GM21717 (cell line): Measurements from ENCODE around the gene ABCC4.

Source experiments
- ATAC-seq: cut with Tn5 transposase; IDR thresholded peaks from one replicate; pipeline ENCODE4 v1.9.1; 2021; ENCODE audit warnings: mild to moderate bottlenecking, moderate library complexity; ENCODE audit not compliant: unreplicated experiment

ABCC4 gene

GRCh38 chr13:95234242-95234641 is 67.0 kb downstream of the ABCC4 start:
- peak; percentile 81 for ATAC-seq

DNA sequence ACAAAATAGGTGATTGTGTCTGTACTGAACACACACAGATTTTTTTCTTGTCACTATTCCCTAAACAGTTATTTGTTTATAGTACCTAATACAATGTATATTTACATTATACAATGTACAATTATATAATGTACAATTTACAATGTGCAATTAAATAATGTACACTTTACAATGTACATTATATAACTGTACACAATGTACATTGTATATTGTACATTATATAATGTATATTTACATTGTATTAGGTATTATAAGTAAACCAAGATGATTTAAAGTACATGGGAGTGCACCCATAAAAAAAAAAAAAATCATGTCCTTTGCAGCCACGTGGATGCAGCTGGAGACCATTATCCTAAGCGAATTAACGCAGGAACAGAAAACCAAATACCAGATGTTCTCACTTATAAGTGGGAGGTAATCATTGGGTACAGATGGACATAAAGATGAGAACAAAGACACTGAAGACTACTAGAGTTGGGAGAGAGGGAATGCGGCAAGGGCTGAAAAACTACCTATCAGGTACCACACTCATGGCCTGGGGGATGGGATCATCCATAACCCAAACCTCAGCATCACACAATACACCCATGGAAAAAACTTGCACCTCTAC is 68.1 kb downstream of the ABCC4 start:
- ATAC-seq, result no peak

DNA sequence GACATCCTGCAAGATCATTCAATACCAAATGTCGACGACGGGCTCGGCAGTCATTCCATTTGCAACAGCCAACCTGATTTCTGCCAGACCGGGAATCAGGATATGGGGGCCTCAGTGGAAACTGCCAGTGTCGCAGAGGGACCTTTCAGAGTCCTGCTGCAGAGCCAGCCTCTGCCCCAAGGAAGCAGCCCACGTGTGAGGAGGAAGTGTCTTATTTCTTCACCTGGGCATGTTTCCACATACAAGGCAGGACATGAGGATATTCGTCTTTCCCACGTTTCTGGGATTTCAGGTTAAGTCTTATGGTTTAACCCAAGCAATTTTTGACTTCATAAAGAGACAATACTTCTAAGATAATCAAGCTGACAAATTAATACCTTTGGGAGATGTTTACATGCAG is 69.9 kb downstream of the ABCC4 start:
- ATAC-seq, result no peak

GRCh38 chr13:95229855-95230254 is 71.4 kb downstream of the ABCC4 start:
- no peak for ATAC-seq

- ATAC-seq, result no peak
Observed at GRCh38 chr13:95228130-95228529, 73.1 kb downstream of the ABCC4 start.

GRCh38 chr13:95226932-95227695 is 74.1 kb downstream of the ABCC4 start:
- ATAC-seq, result peak; percentile 94

DNA sequence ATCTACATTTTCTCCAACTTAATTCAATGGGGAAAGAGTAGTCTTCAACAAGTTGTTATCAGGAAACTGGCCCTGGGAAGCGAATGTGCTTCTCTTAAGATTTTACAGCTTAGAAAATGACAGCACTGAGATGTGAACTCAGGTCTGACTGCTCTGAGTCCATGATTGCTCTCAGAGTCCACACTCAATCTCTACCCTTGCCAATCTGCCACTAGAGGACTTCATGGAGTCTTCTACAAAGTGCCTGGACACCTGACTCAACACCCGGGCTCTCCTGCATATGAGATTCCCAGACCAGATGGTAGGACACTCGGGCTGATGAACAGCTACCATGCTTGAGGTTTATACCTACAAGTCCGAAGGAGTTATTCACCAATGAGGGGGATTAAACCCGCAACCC is 74.8 kb downstream of the ABCC4 start:
- ATAC-seq, result peak; percentile 34

DNA sequence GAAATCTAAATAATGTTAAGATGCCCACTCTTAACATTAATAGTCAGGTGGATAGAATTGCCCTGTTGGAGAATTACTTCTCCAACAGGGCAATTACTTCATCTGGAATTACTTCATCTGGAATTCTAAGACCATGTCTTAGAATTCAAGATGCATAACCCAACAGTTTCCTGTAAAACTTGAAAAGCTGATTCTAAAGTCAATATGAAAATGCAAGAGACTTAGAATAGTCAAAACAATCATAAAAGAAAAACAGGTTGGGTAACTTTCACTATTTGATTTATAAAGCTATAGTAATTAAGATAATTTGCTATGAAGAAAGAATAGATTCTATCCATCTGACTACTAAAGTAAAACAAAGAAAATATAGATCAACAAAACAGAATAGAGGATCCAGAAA is 75.2 kb downstream of the ABCC4 start:
- ATAC-seq, result no peak

GRCh38 chr13:95224064-95224463 is 77.2 kb downstream of the ABCC4 start:
- no peak for ATAC-seq

- ATAC-seq, result no peak
Observed at GRCh38 chr13:95222733-95223018, 78.6 kb downstream of the ABCC4 start.

GRCh38 chr13:95221971-95222732 is 79.1 kb downstream of the ABCC4 start:
- no peak for ATAC-seq

- ATAC-seq, result no peak
Observed at GRCh38 chr13:95220611-95221010, 80.6 kb downstream of the ABCC4 start.

DNA sequence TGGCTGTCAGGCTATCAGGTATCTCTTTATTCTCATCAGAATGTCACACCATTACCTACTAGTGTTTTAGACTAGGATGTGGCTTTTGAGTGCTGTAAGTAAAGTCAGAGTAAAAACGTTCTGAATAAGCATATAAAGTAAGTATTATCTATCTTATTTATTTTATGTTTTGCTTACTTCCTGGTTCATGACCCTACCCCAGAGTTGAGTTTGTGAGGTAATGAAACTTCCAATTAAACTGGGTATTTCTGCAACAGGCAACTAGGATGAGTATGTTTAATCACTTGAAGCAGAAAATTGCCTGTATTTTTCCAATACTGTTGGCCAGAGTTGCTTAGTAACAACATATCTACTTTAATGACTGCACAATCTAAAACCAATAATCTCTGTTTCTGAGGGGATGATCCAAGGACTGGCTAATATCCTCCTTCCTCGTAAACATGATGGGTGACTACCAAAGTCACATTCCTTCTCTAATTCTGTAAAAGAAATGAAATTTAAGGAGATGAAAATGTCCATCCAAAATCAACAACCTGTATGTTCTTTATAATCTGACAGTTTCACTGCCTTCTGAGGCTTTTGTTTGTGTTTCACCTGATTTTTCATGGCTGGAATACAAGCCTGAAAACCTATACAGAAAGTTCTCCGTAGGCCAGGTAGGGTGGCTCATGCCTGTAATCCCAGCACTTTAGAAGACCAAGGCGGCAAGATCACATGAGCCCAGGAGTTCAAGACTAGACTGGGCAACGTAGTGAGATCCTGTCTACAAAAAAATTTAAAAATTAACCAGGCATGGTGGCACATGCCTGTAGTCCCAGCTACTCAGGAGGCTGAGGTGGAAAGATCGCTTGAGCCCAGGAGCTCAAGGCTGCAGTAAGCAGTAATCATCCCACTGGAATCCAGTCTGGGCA is 83.1 kb downstream of the ABCC4 start:
- ATAC-seq, result no peak

DNA sequence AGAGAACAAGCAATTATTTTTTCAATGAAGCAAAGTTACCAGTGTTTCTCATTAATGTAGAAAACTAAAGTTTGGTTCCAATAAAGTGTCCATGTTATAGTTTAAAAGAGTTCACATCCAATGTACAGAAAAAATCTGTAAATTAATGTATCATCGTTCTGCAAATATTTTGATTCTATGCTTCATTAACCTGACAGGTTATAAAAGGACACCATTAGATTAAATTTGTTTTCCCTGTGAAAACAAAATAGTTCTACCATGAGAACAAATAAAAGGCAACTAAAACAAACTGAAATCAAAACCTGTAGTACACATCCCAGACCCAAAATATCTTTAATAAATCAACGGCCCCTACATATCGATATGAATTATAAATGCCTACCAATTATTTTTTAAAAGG is 85.1 kb downstream of the ABCC4 start:
- no peak for ATAC-seq

DNA sequence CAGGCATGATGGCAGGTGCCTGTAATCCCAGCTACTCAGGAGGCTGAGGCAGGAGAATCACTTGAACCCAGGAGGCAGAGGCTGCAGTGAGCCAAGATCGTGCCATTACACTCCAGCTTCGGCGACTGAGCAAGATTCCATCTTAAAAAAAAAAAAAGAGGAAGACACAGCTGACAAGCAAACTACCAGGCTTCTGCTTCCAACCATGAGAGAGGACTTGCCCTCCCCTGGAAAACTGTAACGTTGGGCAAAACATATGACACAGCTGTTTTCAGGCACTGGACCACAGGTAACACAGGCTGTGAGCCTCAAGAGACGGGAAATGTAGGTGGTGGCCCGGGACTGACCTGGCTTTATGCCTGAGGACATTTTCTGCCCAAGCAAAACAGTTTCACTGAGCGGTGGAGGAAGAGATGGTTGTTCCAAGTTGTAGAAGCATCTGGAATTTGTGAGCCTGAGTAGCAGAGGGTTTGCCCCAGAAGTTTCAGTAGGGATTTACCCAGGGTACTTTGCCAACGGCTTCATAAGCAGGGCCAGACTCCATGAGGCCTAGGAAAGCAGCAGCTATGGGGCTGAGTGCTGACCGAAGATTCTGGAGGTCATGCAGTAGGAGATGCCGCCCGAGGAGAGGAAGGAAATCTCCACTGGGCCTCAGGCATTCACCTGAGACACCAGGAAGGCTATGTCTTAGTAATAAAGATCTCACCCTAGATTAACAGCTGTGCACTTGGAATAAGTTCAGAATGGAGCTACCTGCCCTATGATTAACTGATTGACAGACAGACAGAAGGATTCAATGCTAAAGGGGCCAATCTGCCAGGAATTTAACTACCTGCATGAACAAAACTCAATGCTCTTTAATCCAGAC is 88.0 kb downstream of the ABCC4 start:
- ATAC-seq, result no peak

- ATAC-seq, result no peak
Observed at GRCh38 chr13:95209109-95209508, 92.1 kb downstream of the ABCC4 start.

GRCh38 chr13:95207769-95208366 is 93.4 kb downstream of the ABCC4 start:
- peak; percentile 97 for ATAC-seq

DNA sequence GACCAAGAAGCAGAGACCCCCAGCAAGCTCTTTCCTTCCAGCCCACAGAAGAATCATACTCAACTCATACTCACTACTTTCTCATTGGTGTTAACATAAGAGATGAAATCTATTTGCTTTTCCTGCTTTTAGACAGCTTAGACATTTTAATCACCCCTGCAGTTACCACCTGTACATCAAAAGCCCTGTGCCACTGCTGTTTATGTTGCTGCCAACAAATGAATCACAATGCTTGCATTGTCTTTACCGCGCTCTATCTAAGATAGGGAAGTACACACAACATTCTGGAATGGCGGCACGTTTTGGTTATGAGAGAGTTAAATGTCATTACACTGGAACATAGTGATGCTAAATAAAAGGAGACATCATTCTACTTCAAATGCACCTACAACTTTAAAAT is 95.1 kb downstream of the ABCC4 start:
- no peak for ATAC-seq

- ATAC-seq, result no peak
Observed at GRCh38 chr13:95204231-95204765, 97.0 kb downstream of the ABCC4 start.
